HG03460 (cell line): ENCODE data around the gene SPNS2.

Experiments used
- ATAC-seq: cut with Tn5 transposase; IDR thresholded peaks from one replicate; pipeline ENCODE4 v1.9.1; 2021; ENCODE audit not compliant: unreplicated experiment

The SPNS2 gene

DNA sequence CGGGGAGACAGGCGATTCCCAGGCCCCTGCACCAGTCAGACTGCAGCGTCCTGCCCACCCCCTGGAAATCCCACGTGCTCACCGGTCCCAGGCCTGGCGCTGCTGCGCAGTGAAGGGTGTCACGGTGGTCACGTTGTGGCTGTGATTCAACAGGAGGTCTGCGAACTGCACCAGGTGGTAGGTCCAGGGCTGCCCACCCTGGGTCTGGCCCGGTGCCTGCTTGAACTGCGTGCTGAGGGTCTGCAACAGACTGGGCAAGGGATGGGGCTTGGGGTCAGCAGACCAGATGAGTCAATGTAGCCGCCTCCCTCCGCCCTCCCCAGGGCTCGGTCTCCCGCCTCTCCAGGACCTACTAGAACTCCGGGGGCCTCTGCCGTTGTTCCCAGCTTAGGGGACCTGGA, 49.4 kb downstream of the SPNS2 start:
- no peak for ATAC-seq

DNA sequence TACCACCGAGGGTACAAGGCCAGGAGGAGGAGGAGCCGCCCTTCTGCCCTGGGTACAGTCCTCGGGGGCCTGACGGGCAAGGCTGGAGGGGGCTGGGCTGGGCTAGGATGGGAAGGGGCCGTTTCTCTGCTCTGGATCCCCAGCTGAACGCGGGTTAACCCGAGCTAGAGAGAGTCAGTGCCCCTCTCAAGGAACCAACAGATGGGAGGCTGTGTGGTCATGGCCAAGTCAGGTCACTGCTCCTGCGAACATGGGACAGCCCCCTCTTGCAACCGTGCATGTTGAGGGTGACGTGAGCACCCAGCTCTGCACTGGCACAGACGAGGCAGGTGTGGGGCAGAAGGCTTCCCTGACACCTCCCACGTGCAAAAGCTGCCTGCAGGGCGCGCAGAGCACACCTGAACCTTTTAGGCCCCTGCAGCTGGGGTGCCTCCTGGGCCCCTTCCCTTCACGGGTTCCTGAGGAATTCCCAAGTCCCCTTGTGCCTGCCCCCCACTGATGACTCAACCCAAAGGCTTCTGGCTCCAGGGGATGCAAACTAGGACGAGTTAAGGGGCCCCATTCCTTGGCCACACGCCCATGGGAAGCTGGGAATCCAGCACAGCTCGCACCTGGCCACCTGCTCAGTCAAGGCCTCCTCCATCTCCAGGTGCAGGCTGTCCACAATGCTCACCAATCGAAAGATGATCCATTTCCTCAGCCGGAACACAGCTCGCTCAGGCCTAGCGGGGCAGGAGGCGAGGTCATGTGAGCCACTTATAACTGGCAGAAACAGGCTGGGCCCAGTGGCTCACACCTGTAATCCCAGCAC, 50.2 kb downstream of the SPNS2 start:
- ATAC-seq: no peak

GRCh38 chr17:4549781-4550533, 51.3 kb downstream of the SPNS2 start:
- ATAC-seq: no peak

DNA sequence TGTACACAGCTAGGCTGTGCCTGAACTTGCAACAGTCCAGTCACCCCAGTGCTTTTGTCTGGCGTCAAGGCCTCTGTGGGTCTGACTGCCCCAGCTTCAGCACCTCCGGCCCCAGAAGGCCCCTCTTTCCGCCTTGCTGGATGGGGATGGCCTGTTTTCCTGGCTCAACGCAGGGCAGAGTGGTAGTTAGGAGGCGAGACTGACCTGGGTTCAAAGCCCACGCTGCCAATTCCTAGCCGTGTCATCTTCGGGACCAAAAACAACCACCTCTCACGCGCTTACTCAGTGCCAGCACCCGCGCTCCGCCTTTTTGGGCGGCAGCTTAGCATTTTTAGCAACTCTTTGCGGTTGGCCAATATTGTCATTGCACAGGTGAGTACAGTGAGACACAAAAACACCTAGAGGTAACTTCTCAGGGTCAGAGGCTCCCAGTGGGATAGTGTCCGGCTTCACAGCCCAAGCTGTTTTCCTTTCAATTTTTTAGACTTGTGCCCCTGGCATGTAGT, 51.9 kb downstream of the SPNS2 start:
- ATAC-seq: no peak

DNA sequence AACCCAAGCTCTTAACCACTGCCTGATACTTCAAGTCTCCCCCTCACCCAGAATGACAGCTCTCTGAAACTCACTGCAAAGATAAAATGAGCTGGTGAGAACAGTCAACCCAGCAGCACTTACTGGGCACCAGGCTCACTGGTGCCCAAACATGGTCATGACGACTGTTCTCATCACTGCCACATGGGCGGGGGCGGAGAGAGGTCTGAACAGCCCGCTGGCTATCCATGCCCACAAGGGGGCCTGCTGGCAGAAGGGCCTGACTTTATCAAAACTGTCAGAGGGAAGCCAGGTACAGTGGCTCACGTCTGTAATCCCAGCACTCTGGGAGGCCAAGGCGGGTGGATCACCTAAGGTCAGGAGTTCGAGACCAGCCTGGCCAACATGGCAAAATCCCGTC, 52.5 kb downstream of the SPNS2 start:
- ATAC-seq: no peak

DNA sequence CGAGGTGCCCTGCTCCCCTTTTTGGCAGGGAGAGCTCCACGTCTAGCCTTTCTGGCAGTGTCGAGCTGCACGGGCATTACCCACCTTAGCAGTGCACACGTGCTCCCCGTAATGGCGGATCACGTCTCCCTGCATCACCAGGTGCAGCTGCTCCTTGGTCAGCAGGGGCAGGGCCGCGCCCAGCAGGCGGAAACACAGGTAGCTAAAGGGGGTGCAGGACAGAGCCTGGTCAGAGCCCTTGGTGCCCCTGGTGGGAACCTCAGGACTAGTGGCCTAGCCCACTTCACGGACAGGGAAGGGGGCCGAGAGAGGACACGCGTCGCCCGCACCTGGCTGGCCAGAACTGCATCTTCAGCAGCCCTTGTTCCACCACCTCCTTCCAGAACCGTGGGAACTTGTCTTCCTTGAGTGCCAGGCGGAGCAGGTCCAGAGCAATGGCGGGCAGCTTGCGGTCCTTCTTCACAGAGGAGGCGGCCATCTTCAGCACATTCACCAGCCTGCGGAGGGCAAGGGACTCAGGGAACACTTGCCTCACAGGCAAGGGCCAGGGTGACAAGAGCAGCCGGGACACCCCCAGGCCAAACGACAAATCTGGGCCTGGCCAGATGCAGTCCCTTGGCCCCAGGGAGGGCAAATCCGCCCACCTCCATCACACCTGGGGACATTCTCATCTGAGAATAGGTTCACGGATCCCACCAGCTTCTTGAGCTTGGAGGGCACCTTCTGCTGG, 53.3 kb downstream of the SPNS2 start:
- no peak for ATAC-seq

GRCh38 chr17:4553669-4554068, 55.0 kb downstream of the SPNS2 start:
- no peak for ATAC-seq

- ATAC-seq: peak; percentile 4
Observed at GRCh38 chr17:4554441-4554996, 55.8 kb downstream of the SPNS2 start.

- peak; percentile 70 for ATAC-seq
Observed at GRCh38 chr17:4554997-4555799, 56.5 kb downstream of the SPNS2 start, which contains the start of gene MYBBP1A. Gene MYBBP1A, minus strand, starts transcription at chr17:4555384. Its CDS starts 60 bp downstream, at chr17:4555324.

- no peak for ATAC-seq
Observed at GRCh38 chr17:4555873-4556759, 57.4 kb downstream of the SPNS2 start.

DNA sequence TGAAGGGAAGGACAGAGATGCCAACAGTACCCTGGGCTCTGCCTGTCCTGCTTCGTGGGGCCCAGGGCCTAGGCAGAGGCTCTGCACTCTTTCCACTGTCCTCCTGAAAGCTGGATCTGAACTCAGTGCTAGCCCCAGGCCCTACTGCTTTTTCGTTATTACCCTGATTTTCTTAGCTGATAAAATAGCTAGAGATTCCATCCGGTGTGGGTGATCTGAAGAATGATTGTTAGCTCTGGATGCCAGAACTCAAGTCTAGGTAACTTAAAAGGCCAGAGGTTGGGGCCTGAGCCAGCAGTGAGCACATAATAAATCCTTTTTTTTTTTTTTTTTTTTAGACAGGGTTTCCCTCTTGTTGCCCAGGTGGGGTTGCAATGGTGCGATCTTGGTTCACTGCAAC, 58.3 kb downstream of the SPNS2 start:
- no peak for ATAC-seq

DNA sequence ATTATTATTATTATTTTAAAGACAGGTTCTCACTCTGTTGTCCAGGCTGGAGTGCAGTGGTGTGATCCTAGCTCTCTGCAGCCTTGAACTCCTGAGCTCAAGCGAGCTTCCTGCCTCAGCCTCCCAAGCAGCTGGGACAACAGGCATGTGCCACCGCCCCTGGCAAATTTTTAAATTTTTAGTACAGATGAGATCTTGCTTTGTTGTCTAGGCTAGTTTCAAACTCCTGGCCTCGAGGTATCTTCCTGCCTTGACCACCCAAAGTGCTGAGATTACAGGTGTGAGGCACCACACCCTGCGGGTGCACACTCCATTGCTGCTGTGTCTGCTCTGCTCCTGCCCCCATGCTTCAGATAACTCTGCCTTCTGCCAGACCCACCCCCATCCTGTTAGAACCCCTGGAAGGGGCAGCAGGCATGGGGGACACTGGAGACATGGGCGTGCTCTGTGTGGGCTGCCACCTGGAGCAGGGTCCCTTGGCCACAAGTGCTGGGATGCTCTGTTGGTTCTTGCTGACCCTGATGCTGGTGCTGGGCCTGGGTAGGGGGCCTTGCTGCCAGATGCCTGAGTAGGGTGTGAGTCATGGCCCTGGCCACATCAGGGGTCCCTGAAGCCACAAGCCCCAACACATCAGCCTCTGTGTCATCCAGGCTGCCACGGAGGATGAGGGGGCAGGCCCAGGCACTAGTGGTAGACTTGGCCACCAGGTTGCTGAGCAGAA, 59.1 kb downstream of the SPNS2 start:
- ATAC-seq: no peak

DNA sequence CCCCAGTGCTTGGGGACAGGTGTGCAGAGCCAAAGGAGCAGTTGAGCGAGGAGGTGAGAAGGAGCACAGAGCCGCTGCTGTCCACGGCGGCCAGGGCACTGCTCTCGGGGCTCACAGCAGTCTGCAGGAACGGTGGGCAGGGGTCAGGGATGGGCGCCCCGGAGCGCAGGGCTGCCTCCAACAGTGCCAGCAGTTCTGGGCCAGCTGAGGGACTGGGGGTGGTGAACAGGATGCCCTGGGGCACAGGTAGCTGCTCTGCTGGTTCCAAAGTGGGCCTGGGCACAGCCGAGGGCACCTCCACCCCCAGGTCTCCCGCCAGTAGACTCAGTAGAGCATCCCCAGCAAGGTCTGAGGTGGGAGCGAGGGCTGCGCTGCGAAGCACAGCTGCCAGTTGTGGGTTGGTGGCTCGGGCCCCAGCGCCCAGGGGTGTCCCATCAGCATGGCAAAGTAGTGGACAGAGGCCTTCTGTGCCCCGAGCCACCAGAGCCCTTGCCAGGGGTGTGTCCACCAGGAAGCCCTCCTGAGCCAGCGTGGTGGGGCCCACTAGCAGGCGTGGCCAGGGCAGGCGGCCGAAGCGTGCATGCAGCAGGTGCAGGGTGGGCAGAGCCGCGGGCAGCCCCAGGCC, 59.8 kb downstream of the SPNS2 start:
- no peak for ATAC-seq

DNA sequence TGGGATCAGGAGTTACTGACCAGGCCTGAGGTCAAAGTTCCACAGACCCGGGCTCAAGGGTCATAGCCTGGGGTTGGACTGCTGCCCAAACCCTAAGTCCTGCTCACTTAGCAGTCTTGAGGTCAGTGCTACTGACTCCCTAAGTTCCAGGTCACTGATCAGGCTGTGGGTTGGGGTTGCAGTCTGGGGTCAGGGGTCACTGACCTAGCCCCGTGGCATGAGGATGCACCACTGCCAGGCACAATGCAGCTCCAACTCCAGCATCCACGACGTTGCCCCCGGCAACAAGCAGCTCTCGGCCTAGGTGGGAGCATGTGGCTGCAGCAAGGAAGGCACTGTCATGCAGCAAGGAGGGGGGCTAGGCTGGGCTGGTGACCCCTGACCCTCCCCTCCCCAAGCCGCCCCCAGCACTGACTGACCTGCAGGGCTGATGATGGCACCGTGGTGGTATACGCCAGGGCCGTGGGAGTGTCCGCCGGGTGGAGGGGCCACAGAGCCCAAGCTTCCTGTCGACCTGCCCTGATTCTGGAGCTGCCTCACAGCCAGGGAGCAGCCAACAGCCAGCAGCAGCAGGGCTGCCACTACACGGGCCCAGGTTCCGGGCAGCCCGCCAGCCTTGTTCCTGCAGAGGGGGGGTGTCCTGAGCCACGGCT, 60.6 kb downstream of the SPNS2 start:
- no peak for ATAC-seq

GRCh38 chr17:4559966-4560365, 61.3 kb downstream of the SPNS2 start:
- no peak for ATAC-seq

GRCh38 chr17:4560421-4560820, 61.7 kb downstream of the SPNS2 start, which contains the start of gene GGT6:
Gene GGT6, minus strand, starts transcription at chr17:4560577. Its CDS starts 56 bp downstream, at chr17:4560521.
- ATAC-seq: no peak

GRCh38 chr17:4560837-4561256, 62.2 kb downstream of the SPNS2 start:
- ATAC-seq: no peak
